GM10847 (cell line): ENCODE data around the gene PIEZO2.

Experiments
- POLR2A ChIP-seq: IDR thresholded peaks from 2 replicates; pipeline ENCODE4 v1.6.1; 2011; ENCODE audit not compliant: insufficient read length; ENCODE audit errors: extremely low read depth

PIEZO2 gene

DNA sequence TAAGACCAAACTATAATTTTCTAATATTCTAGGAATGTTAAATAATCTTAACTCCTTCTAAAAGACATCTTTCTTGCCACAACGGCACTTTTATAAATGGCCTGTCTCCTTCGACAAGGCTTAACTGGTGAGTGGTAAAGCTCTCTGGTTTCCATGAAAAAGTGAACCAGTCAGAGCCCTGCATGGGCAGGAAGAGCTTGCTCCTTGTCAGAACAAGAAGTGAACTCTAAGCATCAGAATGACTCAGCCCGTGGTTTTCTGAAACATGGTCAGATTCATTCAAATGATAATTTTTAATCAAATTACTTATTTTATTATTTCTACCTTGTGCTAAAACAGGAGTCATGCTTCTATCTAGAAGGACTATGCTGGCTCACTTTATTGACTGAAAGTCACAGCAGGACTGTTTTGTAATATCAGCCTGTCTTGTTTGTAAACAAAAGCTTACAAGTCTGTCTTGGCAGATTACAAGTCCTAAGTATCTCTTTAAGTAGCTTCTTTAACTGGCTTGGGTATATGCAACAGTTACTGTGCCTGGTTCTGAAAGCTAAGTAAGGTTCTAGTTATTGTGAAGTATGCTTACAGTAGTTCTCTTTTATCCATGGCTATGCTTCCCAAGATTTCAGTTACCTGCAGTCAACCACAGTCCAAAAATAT, 378.2 kb downstream of the PIEZO2 start:
- TF ChIP-seq POLR2A: no peak

DNA sequence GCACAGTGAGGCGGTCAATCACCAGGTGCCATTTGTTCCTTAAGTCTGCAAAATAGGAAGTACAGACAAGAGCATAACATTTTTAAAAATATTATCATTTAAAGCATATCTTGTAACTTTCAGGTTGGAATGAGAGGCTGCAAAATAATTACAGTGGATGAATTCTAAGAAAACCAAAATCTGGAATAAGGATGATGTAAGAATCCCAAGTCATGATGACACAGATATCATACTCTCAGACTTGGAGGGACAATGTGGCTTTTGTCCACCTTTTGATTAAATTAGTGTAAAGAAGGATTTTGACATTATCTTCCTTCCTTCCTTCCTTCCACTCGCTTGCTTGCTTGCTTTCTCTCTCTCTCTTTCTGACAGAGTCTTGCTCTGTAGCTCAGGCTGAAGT, 379.1 kb downstream of the PIEZO2 start:
- no peak for TF ChIP-seq POLR2A

DNA sequence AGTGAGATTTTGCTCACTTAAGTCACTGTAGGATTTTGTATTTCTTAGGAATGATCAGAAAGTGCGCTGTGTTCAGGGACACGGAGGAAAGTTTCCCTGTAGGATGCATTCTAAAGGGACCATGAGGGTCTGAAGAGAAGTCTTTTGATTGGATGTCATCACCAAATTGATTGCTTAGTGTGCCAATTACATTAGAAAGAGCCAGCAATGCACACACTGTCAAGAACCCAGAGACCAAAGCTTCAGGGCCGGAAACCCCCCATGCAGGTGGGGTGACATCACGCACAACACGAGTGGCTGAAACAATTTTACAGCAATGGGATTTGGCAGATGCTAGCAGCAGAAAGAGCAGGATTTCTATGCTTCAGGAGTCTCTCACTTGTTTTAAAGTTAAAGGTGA, 381.1 kb downstream of the PIEZO2 start:
- TF ChIP-seq POLR2A: no peak

DNA sequence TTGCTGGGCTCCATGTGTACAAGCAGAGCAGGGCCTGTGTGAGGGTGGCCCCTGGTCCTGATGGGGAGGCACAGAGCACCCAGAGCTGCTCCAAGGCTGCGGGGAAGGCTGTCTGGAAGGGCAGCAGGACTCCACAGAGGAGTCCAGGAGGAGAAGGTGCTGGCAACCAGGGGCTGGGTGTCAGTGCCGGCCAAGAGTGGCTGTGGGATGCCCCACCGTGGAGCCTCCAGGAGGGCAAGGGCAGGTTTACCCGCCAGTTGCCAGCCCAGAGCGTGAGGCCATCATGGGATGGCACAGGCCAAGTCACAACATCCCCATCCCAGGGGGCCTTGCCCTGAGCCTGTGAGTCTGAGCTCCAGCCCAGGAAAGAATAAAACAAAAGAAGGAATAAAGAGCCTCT, 381.7 kb downstream of the PIEZO2 start:
- TF ChIP-seq POLR2A: no peak

DNA sequence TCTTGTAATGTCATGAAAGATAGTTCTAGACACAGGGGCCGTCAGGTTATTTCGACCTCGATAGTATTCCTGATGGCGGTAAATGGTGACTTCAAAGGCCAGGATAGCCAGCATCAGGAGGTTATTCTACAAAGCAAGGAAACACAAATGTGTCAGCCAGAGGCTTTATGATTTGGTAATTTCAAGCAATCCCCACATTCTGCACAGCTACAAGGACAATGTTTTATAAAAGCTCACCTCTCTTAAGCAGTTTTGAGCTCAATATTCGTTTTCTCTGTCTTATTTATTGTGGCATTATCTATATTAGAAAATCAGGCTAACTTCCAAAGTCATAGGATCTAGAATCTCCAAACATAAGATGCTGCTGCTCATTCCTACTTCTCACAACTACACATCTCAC, 388.4 kb downstream of the PIEZO2 start:
- TF ChIP-seq POLR2A: no peak

DNA sequence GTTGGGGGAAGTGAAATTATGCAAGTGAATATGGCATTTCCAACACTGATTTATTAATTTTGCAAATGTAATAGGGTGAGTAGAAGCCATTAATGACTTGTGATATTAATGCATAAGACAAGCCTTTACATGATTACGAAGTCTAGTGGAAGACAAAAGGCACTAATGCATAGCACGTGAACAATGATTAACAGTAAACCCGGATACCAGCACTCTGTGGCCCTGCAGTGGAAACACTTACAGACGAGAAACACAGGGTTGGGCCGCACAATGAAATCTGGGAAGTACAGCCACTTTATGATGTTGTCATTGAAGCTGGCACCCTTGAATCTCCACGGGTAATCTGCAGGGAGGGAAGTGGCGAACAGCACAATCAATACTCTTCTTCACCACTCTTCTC, 390.1 kb downstream of the PIEZO2 start:
- no peak for TF ChIP-seq POLR2A

DNA sequence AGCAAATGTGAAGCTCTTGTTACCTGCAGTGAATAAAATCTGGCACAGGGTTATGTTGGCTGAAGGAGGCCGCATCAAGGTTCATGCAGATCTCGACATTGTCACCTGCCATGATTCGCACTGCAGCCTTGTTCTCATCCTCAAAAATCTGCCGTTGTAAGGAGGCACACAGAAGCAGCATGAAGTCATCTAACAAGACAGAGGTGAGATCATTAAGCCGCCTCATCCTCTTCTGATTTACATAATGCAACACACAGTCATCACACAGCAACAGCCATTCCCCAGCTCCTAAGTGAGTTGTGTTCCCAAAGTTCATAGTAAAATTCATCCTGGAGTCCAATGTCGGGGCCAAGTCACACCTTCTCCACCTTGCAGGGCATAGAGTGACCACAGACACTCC, 391.4 kb downstream of the PIEZO2 start:
- TF ChIP-seq POLR2A: no peak

DNA sequence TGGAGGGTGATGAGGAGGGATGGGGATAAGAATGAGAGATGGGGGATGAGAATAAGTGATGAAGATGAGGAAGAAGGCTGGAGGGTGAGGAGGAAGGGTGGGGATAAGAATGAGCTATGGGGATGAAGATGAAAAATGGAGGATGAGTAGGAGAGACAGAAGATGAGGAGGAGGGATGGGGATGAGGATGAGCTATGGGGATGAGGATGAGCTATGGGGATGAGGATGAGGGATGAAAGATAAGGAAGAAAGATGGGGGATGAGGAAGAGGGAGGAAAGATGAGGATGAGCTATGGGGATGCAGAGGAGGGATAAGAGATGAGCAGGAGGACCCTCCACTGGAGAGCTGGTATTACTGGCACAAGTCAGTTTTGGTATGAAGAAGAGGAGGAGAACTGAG, 392.0 kb downstream of the PIEZO2 start:
- no peak for TF ChIP-seq POLR2A

DNA sequence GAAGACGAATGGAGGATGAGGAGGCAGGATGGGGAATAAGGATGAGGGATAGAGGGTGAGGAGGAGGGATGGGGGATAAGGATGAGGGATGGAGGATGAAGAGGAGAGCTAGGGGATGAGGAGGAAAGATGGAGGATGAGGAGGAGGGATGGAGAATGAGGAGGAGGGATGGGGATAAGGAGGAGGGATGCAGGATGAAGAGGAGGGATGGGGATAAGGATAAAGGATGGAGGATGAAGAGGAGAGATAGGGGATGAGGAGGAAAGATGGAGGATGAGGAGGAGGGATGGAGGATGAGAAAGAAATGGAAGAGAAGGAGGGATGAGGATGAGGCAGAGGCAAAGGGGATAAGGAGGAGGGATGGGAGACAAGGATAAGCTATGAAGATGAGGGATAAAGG, 393.5 kb downstream of the PIEZO2 start:
- no peak for TF ChIP-seq POLR2A

DNA sequence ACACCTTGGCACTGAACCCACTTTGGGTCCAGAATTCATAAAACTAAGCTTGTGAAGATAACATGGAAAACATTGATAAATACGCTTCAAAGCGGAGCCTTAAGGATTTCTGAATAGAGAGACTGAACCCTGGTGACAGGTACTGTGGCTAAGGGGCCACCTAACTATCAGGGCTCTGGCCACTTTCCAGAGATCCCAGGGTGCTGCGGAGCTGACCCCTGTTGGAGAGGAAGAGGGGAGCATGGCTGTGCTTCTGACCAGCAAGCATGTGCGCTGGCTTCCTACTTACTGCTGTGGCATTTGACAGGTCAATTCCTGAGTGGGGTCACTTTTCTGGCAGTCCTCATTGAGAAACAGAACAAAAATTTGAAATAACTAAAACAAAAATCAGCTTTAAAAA, 395.2 kb downstream of the PIEZO2 start:
- no peak for TF ChIP-seq POLR2A

DNA sequence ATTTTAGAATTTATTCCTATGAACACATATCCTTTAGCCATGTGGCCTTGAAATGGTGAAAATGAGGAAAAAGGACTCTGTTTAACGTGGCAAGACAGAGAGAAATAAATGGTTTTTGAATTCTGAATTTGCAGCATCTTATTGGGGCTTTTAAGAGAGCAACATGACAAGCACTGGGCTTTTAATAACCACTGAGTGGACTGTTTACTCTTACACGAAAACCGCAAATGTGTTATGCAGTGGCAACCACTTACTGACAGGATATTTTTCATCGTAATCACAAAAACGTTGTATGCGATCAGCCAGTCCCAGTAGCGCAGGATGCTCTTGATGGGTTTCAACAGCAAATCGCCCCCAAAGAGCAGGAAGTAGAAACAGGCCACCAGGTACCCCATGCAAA, 397.0 kb downstream of the PIEZO2 start:
- TF ChIP-seq POLR2A: no peak

DNA sequence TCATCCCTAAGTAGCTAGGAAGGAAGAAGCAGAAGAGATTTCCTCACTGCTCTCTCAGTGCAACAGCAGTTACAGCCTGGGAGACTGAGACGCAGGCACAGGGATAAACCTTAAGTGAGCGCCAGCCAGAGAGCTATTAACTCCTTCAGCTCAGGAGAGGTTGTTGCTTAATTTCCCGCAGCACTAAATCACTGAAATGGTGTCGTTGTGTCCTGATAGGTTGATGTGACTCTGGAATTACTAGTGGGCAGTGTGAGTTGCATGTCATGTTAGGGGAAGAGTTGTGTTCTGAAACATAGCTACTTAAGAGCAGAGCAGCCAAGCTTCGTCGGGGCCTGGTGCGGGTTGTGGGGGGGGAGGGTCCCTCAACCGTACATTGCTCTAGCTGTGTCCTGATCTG, 397.7 kb downstream of the PIEZO2 start:
- no peak for TF ChIP-seq POLR2A

DNA sequence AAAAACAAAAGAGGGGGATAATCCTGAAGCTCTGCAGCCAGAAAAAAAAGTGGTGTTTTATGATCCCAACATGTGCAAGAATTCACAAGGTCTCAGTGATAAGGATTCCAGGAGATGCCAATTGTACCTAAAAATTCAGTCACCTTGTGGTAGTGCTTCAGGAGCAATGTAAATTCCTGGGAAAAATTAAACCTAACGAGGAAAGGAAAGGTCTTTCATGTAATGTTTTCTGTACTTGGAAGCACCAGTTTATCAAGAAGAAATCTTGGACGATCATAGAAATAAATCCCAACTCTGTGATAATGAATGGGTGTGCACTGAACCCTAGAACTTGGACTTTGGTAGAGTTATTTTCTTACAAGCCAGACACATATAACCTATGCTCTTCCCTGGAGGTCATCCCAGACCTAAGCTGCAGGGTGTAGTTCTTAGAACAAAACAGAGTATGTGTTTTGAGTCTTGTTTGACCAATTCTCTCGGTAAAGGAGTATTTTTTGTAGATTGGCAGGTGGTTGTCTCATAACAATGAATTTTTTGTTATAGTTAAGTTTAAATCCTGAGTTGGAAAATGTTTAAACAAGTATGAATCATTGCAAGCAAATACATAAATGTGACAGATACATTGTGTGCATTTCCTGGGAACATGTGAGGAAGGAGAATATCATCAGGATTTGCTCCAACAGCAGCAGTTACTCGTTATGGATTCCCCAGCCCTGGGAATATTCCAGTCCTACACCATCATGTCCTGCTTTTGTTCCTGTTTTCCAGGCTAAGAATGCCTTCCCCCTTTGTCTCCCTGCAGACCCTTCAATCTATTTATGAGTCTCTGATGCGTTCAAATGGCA, 399.0 kb downstream of the PIEZO2 start:
- no peak for TF ChIP-seq POLR2A

DNA sequence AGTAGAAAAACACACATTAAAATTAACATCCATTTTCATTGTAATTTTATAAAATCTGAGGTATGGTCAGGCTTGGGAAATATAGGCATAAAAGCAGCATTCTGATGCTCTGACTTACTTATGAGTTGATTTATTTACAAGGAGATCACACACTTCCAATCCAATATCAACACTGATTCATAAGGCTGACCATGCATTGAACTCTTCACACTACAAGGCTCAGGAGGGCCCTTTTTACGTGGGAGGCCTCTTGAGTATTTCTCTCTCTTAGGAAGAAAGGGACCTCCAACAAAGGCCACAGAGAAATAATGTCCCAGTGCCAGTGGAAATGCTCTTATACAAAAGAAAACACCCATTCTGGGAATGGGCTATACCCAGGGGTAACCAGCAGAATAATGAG, 400.7 kb downstream of the PIEZO2 start:
- TF ChIP-seq POLR2A: no peak

DNA sequence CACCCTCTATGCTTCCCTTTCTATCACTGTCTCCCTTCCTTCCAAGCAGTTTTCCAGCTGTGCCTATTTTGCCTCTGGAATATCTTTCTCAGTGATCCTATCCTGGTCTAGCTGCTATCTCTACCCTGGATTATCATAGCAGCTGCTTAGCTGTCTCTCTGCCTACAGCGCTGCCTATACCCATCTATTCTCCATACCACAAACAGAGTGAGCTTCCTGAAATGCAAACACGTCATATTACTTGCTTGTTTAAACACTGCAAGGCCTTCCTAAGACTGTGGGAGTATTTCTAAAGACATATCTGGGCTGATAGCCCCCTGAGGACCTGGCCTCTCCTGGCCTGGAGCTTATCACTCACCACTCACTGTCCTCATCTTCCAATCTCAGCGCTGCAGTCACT, 403.4 kb downstream of the PIEZO2 start:
- no peak for TF ChIP-seq POLR2A

DNA sequence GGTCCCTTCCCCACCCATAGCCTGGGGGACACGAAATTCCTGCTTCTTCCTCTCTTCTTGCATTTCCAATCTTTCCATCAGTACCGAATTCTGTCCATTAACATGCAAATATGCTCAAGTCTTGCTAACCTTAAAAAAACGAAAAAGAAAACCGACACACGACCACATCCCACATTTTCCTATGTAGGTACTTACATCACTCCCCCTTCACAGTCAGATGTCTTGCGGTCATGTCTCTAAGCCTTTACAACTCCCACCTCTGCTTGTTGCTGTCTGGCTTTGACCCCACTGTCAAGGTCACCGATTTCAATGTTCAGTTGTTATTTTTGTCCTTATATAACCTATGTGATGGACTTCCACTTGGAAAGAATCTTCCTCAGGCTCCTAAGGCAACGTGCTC, 404.1 kb downstream of the PIEZO2 start:
- TF ChIP-seq POLR2A: no peak

DNA sequence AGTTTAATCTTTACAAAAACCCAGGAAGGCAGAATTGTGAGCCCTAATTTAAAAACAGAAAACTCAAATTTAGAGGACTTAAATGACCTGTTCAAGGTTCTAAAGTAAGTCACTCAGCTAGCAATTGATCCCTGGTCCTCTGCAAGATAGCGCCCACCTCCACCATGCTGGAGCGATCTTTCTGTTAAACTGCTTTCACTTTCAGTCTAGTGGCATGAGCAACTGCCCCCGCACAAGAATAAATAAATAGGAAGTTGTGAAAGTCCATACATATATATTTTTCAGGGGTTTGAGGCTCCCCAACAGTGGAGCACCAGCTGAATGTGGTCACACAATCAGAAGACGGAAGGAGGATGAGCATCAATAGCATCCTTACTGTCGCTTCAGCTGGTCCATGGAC, 405.6 kb downstream of the PIEZO2 start:
- no peak for TF ChIP-seq POLR2A
